Stomach (tissue), 4 donors: ENCODE measurements around the gene MRFAP1L1.

Source experiments
- POLR2A ChIP-seq, 4 donors: fragments of 450-650 bp; IDR thresholded peaks; one replicate each; pipeline ENCODE4 v1.6.1; 2016; ENCODE audit warnings: antibody characterized with exemption in 4 of 4, control low read depth in 2 of 4, mild to moderate bottlenecking in 1 of 4, moderate library complexity in 1 of 4
- TF ChIP-seq, protein P1 (sequence below), 7 experiments: fragments of 450-650 bp in 4 of 7; fragments of 200-600 bp in 3 of 7; sonication (generic) in 3 of 7; IDR thresholded peaks; one replicate each; pipeline ENCODE4 v1.5.1; 2016 to 2019; ENCODE audit warnings: antibody characterized with exemption in 7 of 7, control low read depth in 2 of 7, mild to moderate bottlenecking in 1 of 7

DNA sequence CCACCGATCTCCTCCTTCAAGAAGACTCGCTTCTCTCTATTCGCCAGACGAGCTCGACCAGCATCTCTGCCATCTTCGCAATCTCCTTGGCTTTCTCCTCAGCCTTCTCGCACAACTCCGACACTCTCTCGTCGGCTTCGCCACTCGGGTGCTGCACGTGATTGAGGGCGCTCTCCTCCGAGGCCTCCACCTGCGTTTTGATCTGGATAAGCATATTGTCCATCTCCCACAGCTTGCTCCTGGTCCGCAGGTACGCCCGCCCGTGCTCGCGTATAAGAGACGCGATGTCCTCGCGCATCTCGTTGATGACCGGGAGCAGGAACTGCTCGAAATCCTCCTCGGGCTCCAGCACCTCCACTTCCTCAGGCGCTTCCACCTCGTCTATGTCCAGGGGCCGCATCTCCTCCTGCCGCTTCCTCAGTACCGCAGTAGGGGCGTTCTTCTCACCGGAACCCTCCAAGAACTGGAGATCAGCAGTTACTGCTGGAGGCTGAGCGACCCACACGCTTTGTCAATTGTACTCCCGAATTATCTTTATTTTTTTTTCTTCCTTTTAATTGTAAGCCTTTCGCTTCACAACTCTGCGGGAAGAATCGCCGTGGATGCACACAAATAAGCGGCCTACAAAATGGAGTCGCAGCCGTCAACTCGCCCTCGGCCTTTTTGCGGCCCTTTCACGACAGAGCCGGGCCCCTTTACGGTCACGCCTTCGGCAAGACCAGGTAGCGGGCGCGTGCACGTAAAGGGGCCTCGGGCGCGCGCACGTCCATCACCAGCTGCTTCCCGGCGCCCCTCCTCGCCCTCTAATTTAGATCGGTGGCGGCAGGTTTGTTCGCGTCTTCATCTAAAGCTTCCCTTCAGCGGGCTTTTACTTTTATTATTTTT lies at the start of gene MRFAP1L1:
- TF ChIP-seq, protein P1, sequence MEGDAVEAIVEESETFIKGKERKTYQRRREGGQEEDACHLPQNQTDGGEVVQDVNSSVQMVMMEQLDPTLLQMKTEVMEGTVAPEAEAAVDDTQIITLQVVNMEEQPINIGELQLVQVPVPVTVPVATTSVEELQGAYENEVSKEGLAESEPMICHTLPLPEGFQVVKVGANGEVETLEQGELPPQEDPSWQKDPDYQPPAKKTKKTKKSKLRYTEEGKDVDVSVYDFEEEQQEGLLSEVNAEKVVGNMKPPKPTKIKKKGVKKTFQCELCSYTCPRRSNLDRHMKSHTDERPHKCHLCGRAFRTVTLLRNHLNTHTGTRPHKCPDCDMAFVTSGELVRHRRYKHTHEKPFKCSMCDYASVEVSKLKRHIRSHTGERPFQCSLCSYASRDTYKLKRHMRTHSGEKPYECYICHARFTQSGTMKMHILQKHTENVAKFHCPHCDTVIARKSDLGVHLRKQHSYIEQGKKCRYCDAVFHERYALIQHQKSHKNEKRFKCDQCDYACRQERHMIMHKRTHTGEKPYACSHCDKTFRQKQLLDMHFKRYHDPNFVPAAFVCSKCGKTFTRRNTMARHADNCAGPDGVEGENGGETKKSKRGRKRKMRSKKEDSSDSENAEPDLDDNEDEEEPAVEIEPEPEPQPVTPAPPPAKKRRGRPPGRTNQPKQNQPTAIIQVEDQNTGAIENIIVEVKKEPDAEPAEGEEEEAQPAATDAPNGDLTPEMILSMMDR (IDR thresholded peaks at IDR 0.05) = peak in 1 of 7 experiments; percentile 10
- no peak for TF ChIP-seq POLR2A (IDR thresholded peaks at IDR 0.05)
